ENCODE data around the gene HNRNPF. TPM values are rescaled to one million over a fixed set of nuclear protein-coding genes. Genes with fewer than 3 reads are reported as not detected.
"Not testable (repeated sequence)": the region's sequence is repeated elsewhere in the genome, so short reads cannot be mapped to it uniquely, and the experiment has no call there.

HNRNPF gene
- total RNA-seq, 1 experiment from 2014 or later = 358 TPM

DNA sequence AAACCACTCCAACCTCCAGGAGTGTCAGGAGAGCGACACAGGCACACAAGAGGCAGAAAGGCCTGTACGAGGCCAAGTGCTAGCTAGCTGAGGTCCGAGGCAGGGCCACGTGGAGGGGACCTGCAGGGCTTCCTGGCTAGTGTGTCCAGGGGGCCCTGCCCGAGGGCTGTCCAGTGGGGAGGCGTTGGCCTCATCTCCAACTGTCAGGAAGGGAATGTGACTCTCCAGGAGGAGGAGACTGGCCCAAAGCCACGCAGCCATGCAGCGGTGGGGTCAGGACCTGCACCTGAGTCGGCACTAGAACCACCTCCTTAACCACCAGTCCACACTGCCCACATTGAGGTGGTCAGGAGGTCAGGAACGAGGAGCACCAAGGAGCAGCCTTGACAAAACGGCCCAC lies 69.8 kb downstream of the HNRNPF start (continued):
- TF ChIP-seq, protein P1, sequence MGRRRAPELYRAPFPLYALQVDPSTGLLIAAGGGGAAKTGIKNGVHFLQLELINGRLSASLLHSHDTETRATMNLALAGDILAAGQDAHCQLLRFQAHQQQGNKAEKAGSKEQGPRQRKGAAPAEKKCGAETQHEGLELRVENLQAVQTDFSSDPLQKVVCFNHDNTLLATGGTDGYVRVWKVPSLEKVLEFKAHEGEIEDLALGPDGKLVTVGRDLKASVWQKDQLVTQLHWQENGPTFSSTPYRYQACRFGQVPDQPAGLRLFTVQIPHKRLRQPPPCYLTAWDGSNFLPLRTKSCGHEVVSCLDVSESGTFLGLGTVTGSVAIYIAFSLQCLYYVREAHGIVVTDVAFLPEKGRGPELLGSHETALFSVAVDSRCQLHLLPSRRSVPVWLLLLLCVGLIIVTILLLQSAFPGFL (CRISPR knock-in tag; IDR thresholded peaks at IDR 0.05; ENCODE audit: borderline replicate concordance) = no peak
- TF ChIP-seq, protein P2, sequence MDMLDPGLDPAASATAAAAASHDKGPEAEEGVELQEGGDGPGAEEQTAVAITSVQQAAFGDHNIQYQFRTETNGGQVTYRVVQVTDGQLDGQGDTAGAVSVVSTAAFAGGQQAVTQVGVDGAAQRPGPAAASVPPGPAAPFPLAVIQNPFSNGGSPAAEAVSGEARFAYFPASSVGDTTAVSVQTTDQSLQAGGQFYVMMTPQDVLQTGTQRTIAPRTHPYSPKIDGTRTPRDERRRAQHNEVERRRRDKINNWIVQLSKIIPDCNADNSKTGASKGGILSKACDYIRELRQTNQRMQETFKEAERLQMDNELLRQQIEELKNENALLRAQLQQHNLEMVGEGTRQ (CRISPR knock-in tag; IDR thresholded peaks at IDR 0.05) = no peak
- TF ChIP-seq, protein P3, sequence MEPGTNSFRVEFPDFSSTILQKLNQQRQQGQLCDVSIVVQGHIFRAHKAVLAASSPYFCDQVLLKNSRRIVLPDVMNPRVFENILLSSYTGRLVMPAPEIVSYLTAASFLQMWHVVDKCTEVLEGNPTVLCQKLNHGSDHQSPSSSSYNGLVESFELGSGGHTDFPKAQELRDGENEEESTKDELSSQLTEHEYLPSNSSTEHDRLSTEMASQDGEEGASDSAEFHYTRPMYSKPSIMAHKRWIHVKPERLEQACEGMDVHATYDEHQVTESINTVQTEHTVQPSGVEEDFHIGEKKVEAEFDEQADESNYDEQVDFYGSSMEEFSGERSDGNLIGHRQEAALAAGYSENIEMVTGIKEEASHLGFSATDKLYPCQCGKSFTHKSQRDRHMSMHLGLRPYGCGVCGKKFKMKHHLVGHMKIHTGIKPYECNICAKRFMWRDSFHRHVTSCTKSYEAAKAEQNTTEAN (CRISPR knock-in tag; IDR thresholded peaks at IDR 0.05) = no peak
- TF ChIP-seq, protein P4, sequence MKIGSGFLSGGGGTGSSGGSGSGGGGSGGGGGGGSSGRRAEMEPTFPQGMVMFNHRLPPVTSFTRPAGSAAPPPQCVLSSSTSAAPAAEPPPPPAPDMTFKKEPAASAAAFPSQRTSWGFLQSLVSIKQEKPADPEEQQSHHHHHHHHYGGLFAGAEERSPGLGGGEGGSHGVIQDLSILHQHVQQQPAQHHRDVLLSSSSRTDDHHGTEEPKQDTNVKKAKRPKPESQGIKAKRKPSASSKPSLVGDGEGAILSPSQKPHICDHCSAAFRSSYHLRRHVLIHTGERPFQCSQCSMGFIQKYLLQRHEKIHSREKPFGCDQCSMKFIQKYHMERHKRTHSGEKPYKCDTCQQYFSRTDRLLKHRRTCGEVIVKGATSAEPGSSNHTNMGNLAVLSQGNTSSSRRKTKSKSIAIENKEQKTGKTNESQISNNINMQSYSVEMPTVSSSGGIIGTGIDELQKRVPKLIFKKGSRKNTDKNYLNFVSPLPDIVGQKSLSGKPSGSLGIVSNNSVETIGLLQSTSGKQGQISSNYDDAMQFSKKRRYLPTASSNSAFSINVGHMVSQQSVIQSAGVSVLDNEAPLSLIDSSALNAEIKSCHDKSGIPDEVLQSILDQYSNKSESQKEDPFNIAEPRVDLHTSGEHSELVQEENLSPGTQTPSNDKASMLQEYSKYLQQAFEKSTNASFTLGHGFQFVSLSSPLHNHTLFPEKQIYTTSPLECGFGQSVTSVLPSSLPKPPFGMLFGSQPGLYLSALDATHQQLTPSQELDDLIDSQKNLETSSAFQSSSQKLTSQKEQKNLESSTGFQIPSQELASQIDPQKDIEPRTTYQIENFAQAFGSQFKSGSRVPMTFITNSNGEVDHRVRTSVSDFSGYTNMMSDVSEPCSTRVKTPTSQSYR (CRISPR knock-in tag; IDR thresholded peaks at IDR 0.05) = no peak
- TF ChIP-seq MYBL2 (CRISPR knock-in tag; IDR thresholded peaks at IDR 0.05) = no peak
- no peak for TF ChIP-seq HMGA2 (CRISPR knock-in tag; IDR thresholded peaks at IDR 0.05)

DNA sequence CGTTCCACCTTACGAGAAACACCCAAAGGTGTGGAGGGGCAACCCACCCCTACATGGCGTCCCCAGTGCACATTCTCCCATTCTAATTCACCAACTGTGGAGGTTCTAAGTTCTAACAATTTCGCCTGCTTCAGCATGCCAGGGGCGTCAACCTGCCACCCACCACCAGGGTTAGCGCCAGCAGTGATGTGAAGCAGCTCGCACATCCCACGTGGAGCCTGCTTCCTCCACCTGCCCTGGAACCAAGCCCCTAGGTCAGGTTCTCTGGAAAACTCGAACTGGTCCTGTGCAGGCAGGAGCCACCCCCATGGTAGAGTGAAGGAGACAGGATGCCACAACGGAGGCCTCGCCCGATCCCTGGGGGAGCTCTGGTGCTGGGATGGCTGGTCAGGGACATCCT lies 70.9 kb downstream of the HNRNPF start:
- DNase-seq (ENCODE audit: low spot score) = peak; percentile 37
- CTCF ChIA-PET = interaction anchor here (0.6 to 1.6 kb wide), 6 partner anchors 9 to 117 kb away, joined by 3 to 8 read pairs (median 4); no protein-coding TSS in a partner anchor
- no peak overlapping the region; the same call in 1 of the 2 replicates for H3K4me3 Mint-ChIP-seq
- peaks cover 28% of the 10 kb centered on the region for H3K4me1 Mint-ChIP-seq
- H3K9me3 Mint-ChIP-seq = no peaks in the 10 kb centered on the region
- peaks cover 7% of the 10 kb centered on the region for H3K27me3 Mint-ChIP-seq (ENCODE audit: low read depth)
- peak; percentile 73 for ATAC-seq
- H3K27ac Mint-ChIP-seq = peak overlapping the region; percentile 45; the same call in 1 of the 2 replicates
- POLR2A ChIA-PET = no interaction called here
- H3K36me3 Mint-ChIP-seq = no peaks in the 10 kb centered on the region
- TF ChIP-seq, protein P5, sequence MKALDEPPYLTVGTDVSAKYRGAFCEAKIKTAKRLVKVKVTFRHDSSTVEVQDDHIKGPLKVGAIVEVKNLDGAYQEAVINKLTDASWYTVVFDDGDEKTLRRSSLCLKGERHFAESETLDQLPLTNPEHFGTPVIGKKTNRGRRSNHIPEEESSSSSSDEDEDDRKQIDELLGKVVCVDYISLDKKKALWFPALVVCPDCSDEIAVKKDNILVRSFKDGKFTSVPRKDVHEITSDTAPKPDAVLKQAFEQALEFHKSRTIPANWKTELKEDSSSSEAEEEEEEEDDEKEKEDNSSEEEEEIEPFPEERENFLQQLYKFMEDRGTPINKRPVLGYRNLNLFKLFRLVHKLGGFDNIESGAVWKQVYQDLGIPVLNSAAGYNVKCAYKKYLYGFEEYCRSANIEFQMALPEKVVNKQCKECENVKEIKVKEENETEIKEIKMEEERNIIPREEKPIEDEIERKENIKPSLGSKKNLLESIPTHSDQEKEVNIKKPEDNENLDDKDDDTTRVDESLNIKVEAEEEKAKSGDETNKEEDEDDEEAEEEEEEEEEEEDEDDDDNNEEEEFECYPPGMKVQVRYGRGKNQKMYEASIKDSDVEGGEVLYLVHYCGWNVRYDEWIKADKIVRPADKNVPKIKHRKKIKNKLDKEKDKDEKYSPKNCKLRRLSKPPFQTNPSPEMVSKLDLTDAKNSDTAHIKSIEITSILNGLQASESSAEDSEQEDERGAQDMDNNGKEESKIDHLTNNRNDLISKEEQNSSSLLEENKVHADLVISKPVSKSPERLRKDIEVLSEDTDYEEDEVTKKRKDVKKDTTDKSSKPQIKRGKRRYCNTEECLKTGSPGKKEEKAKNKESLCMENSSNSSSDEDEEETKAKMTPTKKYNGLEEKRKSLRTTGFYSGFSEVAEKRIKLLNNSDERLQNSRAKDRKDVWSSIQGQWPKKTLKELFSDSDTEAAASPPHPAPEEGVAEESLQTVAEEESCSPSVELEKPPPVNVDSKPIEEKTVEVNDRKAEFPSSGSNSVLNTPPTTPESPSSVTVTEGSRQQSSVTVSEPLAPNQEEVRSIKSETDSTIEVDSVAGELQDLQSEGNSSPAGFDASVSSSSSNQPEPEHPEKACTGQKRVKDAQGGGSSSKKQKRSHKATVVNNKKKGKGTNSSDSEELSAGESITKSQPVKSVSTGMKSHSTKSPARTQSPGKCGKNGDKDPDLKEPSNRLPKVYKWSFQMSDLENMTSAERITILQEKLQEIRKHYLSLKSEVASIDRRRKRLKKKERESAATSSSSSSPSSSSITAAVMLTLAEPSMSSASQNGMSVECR (CRISPR knock-in tag; IDR thresholded peaks at IDR 0.05; ENCODE audit: borderline replicate concordance) = no peak
- TF ChIP-seq, protein P6, sequence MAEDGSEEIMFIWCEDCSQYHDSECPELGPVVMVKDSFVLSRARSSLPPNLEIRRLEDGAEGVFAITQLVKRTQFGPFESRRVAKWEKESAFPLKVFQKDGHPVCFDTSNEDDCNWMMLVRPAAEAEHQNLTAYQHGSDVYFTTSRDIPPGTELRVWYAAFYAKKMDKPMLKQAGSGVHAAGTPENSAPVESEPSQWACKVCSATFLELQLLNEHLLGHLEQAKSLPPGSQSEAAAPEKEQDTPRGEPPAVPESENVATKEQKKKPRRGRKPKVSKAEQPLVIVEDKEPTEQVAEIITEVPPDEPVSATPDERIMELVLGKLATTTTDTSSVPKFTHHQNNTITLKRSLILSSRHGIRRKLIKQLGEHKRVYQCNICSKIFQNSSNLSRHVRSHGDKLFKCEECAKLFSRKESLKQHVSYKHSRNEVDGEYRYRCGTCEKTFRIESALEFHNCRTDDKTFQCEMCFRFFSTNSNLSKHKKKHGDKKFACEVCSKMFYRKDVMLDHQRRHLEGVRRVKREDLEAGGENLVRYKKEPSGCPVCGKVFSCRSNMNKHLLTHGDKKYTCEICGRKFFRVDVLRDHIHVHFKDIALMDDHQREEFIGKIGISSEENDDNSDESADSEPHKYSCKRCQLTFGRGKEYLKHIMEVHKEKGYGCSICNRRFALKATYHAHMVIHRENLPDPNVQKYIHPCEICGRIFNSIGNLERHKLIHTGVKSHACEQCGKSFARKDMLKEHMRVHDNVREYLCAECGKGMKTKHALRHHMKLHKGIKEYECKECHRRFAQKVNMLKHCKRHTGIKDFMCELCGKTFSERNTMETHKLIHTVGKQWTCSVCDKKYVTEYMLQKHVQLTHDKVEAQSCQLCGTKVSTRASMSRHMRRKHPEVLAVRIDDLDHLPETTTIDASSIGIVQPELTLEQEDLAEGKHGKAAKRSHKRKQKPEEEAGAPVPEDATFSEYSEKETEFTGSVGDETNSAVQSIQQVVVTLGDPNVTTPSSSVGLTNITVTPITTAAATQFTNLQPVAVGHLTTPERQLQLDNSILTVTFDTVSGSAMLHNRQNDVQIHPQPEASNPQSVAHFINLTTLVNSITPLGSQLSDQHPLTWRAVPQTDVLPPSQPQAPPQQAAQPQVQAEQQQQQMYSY (CRISPR knock-in tag; IDR thresholded peaks at IDR 0.05) = 0 out of 2 replicates have a peak, but pooled peaks have one; percentile 18

DNA sequence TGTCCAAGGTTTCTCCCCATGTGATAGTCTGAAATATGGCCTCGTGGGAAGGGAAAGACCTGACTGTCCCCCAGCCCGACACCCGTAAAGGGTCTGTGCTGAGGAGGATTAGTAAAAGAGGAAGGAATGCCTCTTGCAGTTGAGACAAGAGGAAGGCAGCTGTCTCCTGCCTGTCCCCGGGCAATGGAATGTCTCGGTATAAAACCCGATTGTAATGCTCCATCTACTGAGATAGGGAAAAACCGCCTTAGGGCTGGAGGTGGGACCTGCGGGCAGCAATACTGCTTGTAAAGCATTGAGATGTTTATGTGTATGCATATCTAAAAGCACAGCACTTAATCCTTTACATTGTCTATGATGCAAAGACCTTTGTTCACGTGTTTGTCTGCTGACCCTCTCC lies 71.5 kb downstream of the HNRNPF start:
- POLR2A ChIA-PET; H3K27ac Mint-ChIP-seq; H3K27me3 Mint-ChIP-seq (ENCODE audit: low read depth); H3K9me3 Mint-ChIP-seq; H3K36me3 Mint-ChIP-seq; ATAC-seq; H3K4me3 Mint-ChIP-seq: not testable (repeated sequence)
- peak; percentile 32 for DNase-seq (ENCODE audit: low spot score)
- CTCF ChIA-PET = interaction anchor here (0.9 to 1.6 kb wide), 6 partner anchors 8 to 134 kb away, joined by 3 to 8 read pairs (median 4); no protein-coding TSS in a partner anchor
- H3K4me1 Mint-ChIP-seq = peaks cover 34% of the 10 kb centered on the region
